ENCODE results near the gene GRAMD4.

GRAMD4 gene

DNA sequence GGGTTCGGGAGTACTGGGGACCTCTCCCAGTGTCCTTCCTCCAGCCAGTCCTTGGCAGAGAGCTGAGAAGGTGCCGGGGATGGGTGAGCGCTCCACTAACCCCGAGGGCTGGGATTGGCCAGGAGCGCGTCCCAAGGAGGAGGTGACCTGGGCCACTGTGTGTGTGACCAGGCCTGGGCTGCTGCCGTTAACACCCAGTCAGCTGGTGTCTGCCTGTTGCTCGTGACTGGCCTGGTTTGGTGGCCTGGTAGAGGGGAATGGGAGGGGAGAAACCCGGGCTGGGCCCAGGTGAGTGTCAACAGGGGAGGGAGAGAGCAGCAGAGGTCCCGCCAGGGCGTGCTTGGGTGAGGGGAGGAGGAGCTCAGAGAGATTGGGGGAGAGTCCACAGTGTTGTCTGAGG is 29.9 kb upstream of the GRAMD4 start:
- H3K4me1 ChIP-seq: peaks cover 89 to 100% (median 99%) of the 10 kb centered on the region in 10 experiments
- peak overlapping the region in 10 of 11 experiments; percentile 31 to 95 (median 68); a peak in 19 of 22 replicates for H3K27ac ChIP-seq
- no peaks in the 10 kb centered on the region; a peak in 1 of 22 replicates for H3K36me3 ChIP-seq
- H3K27me3 ChIP-seq: peaks cover 0 to 14% (median 0%) of the 10 kb centered on the region in 11 experiments; a peak in 5 of 22 replicates
- H4K20me1 ChIP-seq: peaks cover 4 to 44% (median 17%) of the 10 kb centered on the region in 11 experiments; a peak in 15 of 22 replicates
- TF ChIP-seq Cebpa-rat (IDR thresholded peaks at IDR 0.05): no peak
- H3K9ac ChIP-seq: peak overlapping the region; percentile 18 to 80 (median 53); a peak in 19 of 22 replicates
- peak overlapping the region; percentile 87 to 100 (median 98) for H3K4me2 ChIP-seq
- peak overlapping the region in 1 of 10 experiments; percentile 10; a peak in 3 of 20 replicates for H3K4me3 ChIP-seq
- H3K9me3 ChIP-seq (replicated peaks in 1 of 11): no peaks in the 10 kb centered on the region

- H3K27me3 ChIP-seq: peaks cover 0 to 14% (median 0%) of the 10 kb centered on the region in 11 experiments; a peak in 5 of 22 replicates
- H3K4me1 ChIP-seq: peaks cover 92 to 100% (median 99%) of the 10 kb centered on the region in 10 experiments
- peak overlapping the region; percentile 67 to 84 (median 74) for H3K9ac ChIP-seq
- H3K9me3 ChIP-seq (replicated peaks in 1 of 11): no peaks in the 10 kb centered on the region
- H3K36me3 ChIP-seq: no peaks in the 10 kb centered on the region; a peak in 1 of 22 replicates
- TF ChIP-seq Cebpa-rat (IDR thresholded peaks at IDR 0.05): no peak
- H3K4me3 ChIP-seq: peak overlapping the region; percentile 2 to 70 (median 46); a peak in 17 of 20 replicates
- peaks cover 2 to 33% (median 7%) of the 10 kb centered on the region in 11 experiments; a peak in 15 of 22 replicates for H4K20me1 ChIP-seq
- peak overlapping the region; percentile 71 to 95 (median 85) for H3K27ac ChIP-seq
- peak overlapping the region; percentile 87 to 100 (median 98) for H3K4me2 ChIP-seq
Measured at GRCh38 chr22:46591930-46592329, 28.3 kb upstream of the GRAMD4 start.

DNA sequence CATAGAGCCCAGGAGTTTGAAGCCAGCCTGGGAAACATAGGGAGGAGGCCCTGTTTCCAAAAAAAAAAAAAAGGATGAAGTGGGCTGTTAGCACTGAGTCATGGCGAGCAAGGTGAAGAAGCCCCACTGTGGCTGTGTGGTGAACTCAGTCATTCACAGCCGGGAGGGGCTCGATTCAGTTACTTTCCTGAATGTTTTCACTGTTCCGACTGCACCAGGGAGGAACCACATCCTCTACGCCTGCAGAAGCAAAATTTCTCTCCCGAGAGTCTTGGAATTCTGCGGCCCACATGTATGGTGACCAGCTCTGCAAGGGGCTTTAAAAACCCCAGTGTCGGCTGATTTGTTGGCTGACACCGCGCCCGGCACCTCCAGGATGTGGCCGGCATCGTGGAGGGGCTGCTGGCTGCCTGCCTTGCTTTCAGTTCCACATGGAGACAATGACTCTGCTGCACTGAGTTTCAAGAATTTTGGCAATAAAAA is 27.8 kb upstream of the GRAMD4 start:
- Histone ChIP-seq H3K9ac (peak overlapping the region; percentile 67 to 84 (median 74)), H3K36me3 (no peaks in the 10 kb centered on the region; a peak in 1 of 22 replicates), H3K4me1 (peaks cover 89 to 100% (median 97%) of the 10 kb centered on the region in 10 experiments), H3K4me2 (peak overlapping the region; percentile 87 to 100 (median 98)), H3K9me3 (replicated peaks in 1 of 11) (no peaks in the 10 kb centered on the region), H4K20me1 (peaks cover 0 to 31% (median 2%) of the 10 kb centered on the region in 11 experiments; a peak in 12 of 22 replicates), H3K4me3 (peak overlapping the region; percentile 2 to 70 (median 46); a peak in 16 of 20 replicates), H3K27ac (peak overlapping the region; percentile 71 to 95 (median 85)), H3K27me3 (peaks cover 0 to 14% (median 0%) of the 10 kb centered on the region in 11 experiments; a peak in 5 of 22 replicates)
- TF ChIP-seq Cebpa-rat (IDR thresholded peaks at IDR 0.05): no peak

DNA sequence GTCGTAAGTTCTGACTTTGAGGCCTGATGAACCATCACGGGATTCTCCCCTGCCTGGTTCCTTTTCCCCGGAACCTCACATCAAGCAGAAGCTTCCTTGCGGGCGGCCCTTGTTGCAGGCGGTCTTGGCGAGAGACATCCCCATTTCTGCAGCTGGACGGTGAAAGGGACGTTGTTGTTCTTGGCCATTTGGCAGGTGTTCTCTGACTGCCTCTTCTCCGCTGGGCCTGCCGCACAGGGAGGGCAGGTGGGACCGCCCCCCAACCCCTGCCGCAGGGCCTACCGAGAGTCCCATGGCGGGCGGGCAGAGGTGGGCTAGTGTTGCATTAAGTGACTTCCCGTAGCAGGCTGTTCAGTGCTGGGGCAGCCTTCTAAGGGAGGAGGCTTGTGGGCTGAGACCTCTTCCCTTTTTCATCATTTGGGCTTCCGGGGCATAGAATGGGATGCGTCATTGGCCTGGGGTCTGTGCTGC is 26.9 kb upstream of the GRAMD4 start:
- peak overlapping the region; percentile 87 to 100 (median 98) for H3K4me2 ChIP-seq
- H4K20me1 ChIP-seq: peaks cover 0 to 26% (median 0%) of the 10 kb centered on the region in 11 experiments; a peak in 9 of 22 replicates
- peaks cover 81 to 98% (median 93%) of the 10 kb centered on the region in 10 experiments for H3K4me1 ChIP-seq
- TF ChIP-seq Cebpa-rat (IDR thresholded peaks at IDR 0.05): no peak
- peak overlapping the region; percentile 67 to 84 (median 74) for H3K9ac ChIP-seq
- H3K4me3 ChIP-seq: peak overlapping the region; percentile 22 to 70 (median 50); a peak in 18 of 20 replicates
- no peaks in the 10 kb centered on the region; a peak in 1 of 22 replicates for H3K36me3 ChIP-seq
- H3K27me3 ChIP-seq: peaks cover 0 to 8% (median 0%) of the 10 kb centered on the region in 11 experiments; a peak in 5 of 22 replicates
- no peaks in the 10 kb centered on the region for H3K9me3 ChIP-seq (replicated peaks in 1 of 11)
- H3K27ac ChIP-seq: peak overlapping the region; percentile 71 to 95 (median 85)

GRCh38 chr22:46593996-46594946 is 25.9 kb upstream of the GRAMD4 start:
- no peak for TF ChIP-seq Cebpa-rat (IDR thresholded peaks at IDR 0.05)
- peak overlapping the region in 1 of 10 experiments; percentile 70; a peak in 1 of 20 replicates for H3K4me3 ChIP-seq
- peaks cover 81 to 98% (median 93%) of the 10 kb centered on the region in 10 experiments for H3K4me1 ChIP-seq
- H3K4me2 ChIP-seq: peak overlapping the region; percentile 87 to 100 (median 98)
- H3K27me3 ChIP-seq: no peaks in the 10 kb centered on the region
- H3K9ac ChIP-seq: peak overlapping the region in 8 of 11 experiments; percentile 67 to 84 (median 77); a peak in 11 of 22 replicates
- peak overlapping the region; percentile 71 to 95 (median 85); a peak in 21 of 22 replicates for H3K27ac ChIP-seq
- H4K20me1 ChIP-seq: peaks cover 0 to 28% (median 0%) of the 10 kb centered on the region in 11 experiments; a peak in 5 of 22 replicates
- H3K36me3 ChIP-seq: no peaks in the 10 kb centered on the region; a peak in 1 of 22 replicates
- no peaks in the 10 kb centered on the region for H3K9me3 ChIP-seq (replicated peaks in 1 of 11)

GRCh38 chr22:46594947-46595298 is 25.3 kb upstream of the GRAMD4 start:
- Histone ChIP-seq H3K9me3 (replicated peaks in 1 of 11) (no peaks in the 10 kb centered on the region), H4K20me1 (peaks cover 0 to 28% (median 0%) of the 10 kb centered on the region in 11 experiments; a peak in 4 of 22 replicates), H3K27me3 (no peaks in the 10 kb centered on the region), H3K36me3 (no peaks in the 10 kb centered on the region; a peak in 1 of 22 replicates), H3K9ac (peak overlapping the region in 7 of 11 experiments; percentile 7 to 49 (median 14); a peak in 4 of 22 replicates), H3K27ac (peak overlapping the region in 8 of 11 experiments; percentile 12 to 95 (median 88); a peak in 14 of 22 replicates), H3K4me3 (no peak overlapping the region), H3K4me1 (peaks cover 81 to 98% (median 93%) of the 10 kb centered on the region in 10 experiments), H3K4me2 (peak overlapping the region; percentile 20 to 100 (median 98))
- TF ChIP-seq Cebpa-rat (IDR thresholded peaks at IDR 0.05): no peak

DNA sequence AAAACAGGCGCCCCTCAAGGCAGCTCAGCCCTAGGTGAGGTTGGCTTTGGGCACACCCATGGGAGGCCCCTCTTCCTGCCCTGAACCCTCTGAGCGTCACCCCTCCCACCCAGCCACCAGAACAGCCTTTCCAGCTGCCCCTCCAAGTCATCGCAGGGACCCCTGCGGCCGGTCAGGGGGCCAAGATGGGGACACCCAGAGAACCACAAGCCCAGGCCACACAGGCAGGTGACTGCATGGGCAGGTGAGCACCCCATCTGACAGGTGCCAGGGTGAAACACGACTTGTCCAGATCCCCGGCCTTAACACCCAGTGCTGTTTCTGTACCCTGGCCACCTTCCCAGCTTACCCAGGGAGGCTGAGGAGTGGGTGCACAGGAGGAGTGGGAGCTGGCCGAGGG is 24.6 kb upstream of the GRAMD4 start:
- Histone ChIP-seq H3K36me3 (no peaks in the 10 kb centered on the region; a peak in 1 of 22 replicates), H3K4me1 (peaks cover 81 to 98% (median 93%) of the 10 kb centered on the region in 10 experiments), H4K20me1 (peaks cover 0 to 29% (median 0%) of the 10 kb centered on the region in 11 experiments; a peak in 4 of 22 replicates), H3K4me2 (peak overlapping the region; percentile 20 to 100 (median 98); a peak in 20 of 22 replicates), H3K27ac (peak overlapping the region in 8 of 11 experiments; percentile 23 to 95 (median 88); a peak in 12 of 22 replicates), H3K9ac (peak overlapping the region in 5 of 11 experiments; percentile 6 to 35 (median 14); a peak in 2 of 22 replicates), H3K27me3 (peaks cover 0 to 6% (median 0%) of the 10 kb centered on the region in 11 experiments; a peak in 2 of 22 replicates), H3K9me3 (replicated peaks in 1 of 11) (no peaks in the 10 kb centered on the region), H3K4me3 (no peak overlapping the region)
- TF ChIP-seq Cebpa-rat (IDR thresholded peaks at IDR 0.05): no peak

GRCh38 chr22:46596032-46596441 is 24.1 kb upstream of the GRAMD4 start:
- no peak for TF ChIP-seq Cebpa-rat (IDR thresholded peaks at IDR 0.05)
- Histone ChIP-seq H3K4me3 (no peak overlapping the region), H3K9ac (peak overlapping the region in 2 of 11 experiments; percentile 6 to 35; a peak in 2 of 22 replicates), H3K27me3 (peaks cover 0 to 9% (median 0%) of the 10 kb centered on the region in 11 experiments; a peak in 2 of 22 replicates), H4K20me1 (peaks cover 0 to 34% (median 0%) of the 10 kb centered on the region in 11 experiments; a peak in 4 of 22 replicates), H3K36me3 (no peaks in the 10 kb centered on the region; a peak in 1 of 22 replicates), H3K4me2 (peak overlapping the region in 10 of 11 experiments; percentile 87 to 100 (median 98); a peak in 17 of 22 replicates), H3K27ac (peak overlapping the region in 5 of 11 experiments; percentile 23 to 93 (median 36); a peak in 4 of 22 replicates), H3K9me3 (replicated peaks in 1 of 11) (no peaks in the 10 kb centered on the region), H3K4me1 (peaks cover 81 to 98% (median 93%) of the 10 kb centered on the region in 10 experiments)

All from BLaER1 treated with 17β-estradiol and CSF1 and Interleukin-3, amounts not matched to agents 10 nM and 100 nM (cell line).